ENCODE results near the gene TRPC4AP.

- TF ChIP-seq CTCF (IDR thresholded peaks at IDR 0.05), result no peak
- TF ChIP-seq POLR2A (IDR thresholded peaks at IDR 0.05), result no peak
- no peak for TF ChIP-seq POLR2AphosphoS5 (IDR thresholded peaks at IDR 0.05)
- no peak for TF ChIP-seq EP300 (IDR thresholded peaks at IDR 0.05)
These were observed 23.0 kb upstream of the TRPC4AP start for GRCh38 chr20:35115606-35116005.

Measured in suprapubic skin (tissue), 4 donors.